Body of pancreas (tissue), 4 donors: ENCODE data around the gene IL37.

Experiments used
- POLR2A ChIP-seq, 3 donors: fragments of 450-650 bp; IDR thresholded peaks; one replicate each; pipeline ENCODE4 v1.6.1; 2016; ENCODE audit warnings: antibody characterized with exemption in 3 of 3, mild to moderate bottlenecking in 2 of 3
- TF ChIP-seq, protein P1 (sequence below), 7 experiments: fragments of 450-650 bp in 4 of 7; fragments of 200-600 bp in 3 of 7; sonication (generic) in 3 of 7; IDR thresholded peaks; one replicate each; pipeline ENCODE4 v1.5.1; 2016 to 2019; ENCODE audit warnings: antibody characterized with exemption in 7 of 7

DNA sequence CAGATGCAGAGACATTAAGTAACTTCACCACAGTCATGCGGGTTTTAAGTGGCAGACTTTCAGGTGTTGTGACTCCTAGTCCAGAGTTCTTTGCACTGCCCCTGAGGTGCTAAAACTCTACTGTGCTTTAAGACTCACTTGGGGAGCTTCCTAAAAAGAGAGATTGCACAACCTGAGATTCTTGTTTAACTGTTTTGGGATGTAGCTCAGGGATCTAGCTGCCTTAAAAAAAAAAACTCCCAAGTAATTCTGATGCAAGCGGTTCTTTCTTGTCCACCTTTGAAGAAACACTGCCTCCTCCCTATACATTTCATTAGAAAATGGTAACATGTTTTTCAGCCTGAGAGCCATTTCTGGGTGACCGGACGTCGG is 13.0 kb downstream of the IL37 start:
- TF ChIP-seq, protein P1, sequence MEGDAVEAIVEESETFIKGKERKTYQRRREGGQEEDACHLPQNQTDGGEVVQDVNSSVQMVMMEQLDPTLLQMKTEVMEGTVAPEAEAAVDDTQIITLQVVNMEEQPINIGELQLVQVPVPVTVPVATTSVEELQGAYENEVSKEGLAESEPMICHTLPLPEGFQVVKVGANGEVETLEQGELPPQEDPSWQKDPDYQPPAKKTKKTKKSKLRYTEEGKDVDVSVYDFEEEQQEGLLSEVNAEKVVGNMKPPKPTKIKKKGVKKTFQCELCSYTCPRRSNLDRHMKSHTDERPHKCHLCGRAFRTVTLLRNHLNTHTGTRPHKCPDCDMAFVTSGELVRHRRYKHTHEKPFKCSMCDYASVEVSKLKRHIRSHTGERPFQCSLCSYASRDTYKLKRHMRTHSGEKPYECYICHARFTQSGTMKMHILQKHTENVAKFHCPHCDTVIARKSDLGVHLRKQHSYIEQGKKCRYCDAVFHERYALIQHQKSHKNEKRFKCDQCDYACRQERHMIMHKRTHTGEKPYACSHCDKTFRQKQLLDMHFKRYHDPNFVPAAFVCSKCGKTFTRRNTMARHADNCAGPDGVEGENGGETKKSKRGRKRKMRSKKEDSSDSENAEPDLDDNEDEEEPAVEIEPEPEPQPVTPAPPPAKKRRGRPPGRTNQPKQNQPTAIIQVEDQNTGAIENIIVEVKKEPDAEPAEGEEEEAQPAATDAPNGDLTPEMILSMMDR (IDR thresholded peaks at IDR 0.05), result no peak
- TF ChIP-seq POLR2A (IDR thresholded peaks at IDR 0.05), result no peak
